HL-60 (cell line): ENCODE results near the gene ATF6.

Experiments used
- DNase-seq, 2 experiments: peaks; one replicate each; pipeline ENCODE4 v3.0.0-alpha.2; 2010 to 2020; ENCODE audit warnings: low read depth in 1 of 2, low spot score in 1 of 2
- H3K27ac ChIP-seq: fragments of 250-450 bp; sonication (Bioruptor Pico); replicated peaks from 2 replicates; pipeline ENCODE4 v1.5.1; 2020; ENCODE audit warnings: mild to moderate bottlenecking, moderate library complexity
- H3K27me3 ChIP-seq: fragments of 250-450 bp; sonication (Bioruptor Pico); 2 replicates; pipeline ENCODE4 v1.5.1; 2021; ENCODE audit warnings: mild to moderate bottlenecking, moderate library complexity; ENCODE audit not compliant: insufficient read depth, poor library complexity, severe bottlenecking
- H3K4me3 ChIP-seq: replicated peaks from 2 replicates; pipeline ENCODE4 v1.5.1; 2011; ENCODE audit warnings: mild to moderate bottlenecking, control low read depth, low read length; ENCODE audit not compliant: insufficient read depth
- GABPA ChIP-seq: IDR thresholded peaks from 2 replicates; pipeline ENCODE4 v1.6.1; 2012; ENCODE audit warnings: low read depth
- POLR2AphosphoS5 ChIP-seq: IDR thresholded peaks from 2 replicates; pipeline ENCODE4 v1.6.1; 2012; ENCODE audit warnings: low read depth
- SPI1 ChIP-seq: IDR thresholded peaks from 2 replicates; pipeline ENCODE4 v1.6.1; 2012; ENCODE audit warnings: low read depth, mild to moderate bottlenecking, borderline replicate concordance
- TF ChIP-seq, protein P1 (sequence below): IDR thresholded peaks from one replicate; pipeline ENCODE4 v1.5.1; 2011; ENCODE audit warnings: low read length, control low read depth, inconsistent platforms; ENCODE audit not compliant: insufficient read depth
- TF ChIP-seq, protein P2 (sequence below): IDR thresholded peaks from 2 replicates; pipeline ENCODE4 v1.6.1; 2012; ENCODE audit warnings: low read depth; ENCODE audit not compliant: insufficient replicate concordance

ATF6 gene

DNA sequence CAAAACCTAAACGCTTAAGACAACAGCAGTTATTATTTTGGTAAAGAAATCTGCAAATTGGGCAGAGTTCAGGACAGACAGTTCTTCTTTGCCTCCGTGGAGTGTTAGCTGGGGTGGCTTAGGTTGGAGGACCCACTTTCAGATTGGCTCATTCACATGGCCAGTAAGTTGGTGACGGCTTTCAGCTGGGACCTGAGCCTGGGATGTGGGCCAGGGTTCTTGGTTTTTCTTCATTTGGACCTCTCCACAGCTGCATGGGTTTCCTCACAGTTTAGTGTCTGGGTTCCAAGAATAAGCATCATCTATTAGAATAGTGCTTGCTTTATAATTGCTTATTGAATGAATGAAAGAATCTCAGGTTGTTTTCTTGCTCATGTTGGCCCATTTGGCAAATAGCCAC is 72.2 kb downstream of the ATF6 start:
- no peaks in the 10 kb centered on the region for H3K27me3 ChIP-seq
- no peak overlapping the region for H3K4me3 ChIP-seq
- H3K27ac ChIP-seq = no peak overlapping the region
- DNase-seq = no peak
- TF ChIP-seq, protein P1, sequence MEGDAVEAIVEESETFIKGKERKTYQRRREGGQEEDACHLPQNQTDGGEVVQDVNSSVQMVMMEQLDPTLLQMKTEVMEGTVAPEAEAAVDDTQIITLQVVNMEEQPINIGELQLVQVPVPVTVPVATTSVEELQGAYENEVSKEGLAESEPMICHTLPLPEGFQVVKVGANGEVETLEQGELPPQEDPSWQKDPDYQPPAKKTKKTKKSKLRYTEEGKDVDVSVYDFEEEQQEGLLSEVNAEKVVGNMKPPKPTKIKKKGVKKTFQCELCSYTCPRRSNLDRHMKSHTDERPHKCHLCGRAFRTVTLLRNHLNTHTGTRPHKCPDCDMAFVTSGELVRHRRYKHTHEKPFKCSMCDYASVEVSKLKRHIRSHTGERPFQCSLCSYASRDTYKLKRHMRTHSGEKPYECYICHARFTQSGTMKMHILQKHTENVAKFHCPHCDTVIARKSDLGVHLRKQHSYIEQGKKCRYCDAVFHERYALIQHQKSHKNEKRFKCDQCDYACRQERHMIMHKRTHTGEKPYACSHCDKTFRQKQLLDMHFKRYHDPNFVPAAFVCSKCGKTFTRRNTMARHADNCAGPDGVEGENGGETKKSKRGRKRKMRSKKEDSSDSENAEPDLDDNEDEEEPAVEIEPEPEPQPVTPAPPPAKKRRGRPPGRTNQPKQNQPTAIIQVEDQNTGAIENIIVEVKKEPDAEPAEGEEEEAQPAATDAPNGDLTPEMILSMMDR = no peak

DNA sequence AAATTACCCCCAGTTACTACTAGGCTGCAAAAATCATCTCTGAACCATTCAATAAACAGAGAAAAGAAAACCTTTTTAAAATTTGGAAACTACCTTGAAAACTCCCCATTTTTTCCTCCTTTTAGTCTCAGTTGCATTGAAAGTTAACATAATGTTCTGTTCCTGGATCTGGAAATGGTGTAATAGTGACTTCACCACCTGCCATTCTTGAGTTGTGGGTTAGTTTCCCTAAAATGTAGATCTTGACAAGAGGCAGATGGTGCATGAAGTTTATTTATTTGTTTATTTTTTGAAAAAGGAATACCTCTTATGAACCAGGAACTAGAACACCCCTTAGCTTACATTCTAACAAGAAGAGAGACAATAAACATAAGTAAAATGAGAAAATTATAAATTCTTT is 72.8 kb downstream of the ATF6 start:
- H3K27ac ChIP-seq = no peak overlapping the region

DNA sequence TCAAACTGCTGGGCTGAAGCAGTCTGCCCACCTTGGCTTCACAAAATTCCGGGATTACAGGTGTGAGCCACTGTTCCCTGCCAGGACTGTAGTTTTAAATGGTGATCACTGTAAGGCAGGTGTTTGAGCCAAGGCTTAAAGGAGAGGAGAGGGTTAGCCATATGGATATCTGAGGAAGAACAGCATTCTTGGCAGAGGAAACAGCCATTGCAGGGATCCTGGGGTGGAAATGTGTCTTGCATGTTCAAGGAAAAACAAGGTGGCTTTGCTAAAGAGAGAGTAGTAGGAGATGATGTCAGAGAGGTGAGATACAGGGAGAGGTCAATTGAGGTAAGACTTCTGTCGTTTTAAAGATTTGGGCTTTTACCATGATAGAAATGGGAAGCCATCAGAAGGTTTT is 73.5 kb downstream of the ATF6 start:
- Histone ChIP-seq H3K27ac (no peak overlapping the region), H3K4me3 (no peak overlapping the region), H3K27me3 (no peaks in the 10 kb centered on the region)
- no peak for DNase-seq
- TF ChIP-seq SPI1 (no peak), POLR2AphosphoS5 (no peak), GABPA (no peak)
- TF ChIP-seq, protein P1 = no peak
- TF ChIP-seq, protein P2, sequence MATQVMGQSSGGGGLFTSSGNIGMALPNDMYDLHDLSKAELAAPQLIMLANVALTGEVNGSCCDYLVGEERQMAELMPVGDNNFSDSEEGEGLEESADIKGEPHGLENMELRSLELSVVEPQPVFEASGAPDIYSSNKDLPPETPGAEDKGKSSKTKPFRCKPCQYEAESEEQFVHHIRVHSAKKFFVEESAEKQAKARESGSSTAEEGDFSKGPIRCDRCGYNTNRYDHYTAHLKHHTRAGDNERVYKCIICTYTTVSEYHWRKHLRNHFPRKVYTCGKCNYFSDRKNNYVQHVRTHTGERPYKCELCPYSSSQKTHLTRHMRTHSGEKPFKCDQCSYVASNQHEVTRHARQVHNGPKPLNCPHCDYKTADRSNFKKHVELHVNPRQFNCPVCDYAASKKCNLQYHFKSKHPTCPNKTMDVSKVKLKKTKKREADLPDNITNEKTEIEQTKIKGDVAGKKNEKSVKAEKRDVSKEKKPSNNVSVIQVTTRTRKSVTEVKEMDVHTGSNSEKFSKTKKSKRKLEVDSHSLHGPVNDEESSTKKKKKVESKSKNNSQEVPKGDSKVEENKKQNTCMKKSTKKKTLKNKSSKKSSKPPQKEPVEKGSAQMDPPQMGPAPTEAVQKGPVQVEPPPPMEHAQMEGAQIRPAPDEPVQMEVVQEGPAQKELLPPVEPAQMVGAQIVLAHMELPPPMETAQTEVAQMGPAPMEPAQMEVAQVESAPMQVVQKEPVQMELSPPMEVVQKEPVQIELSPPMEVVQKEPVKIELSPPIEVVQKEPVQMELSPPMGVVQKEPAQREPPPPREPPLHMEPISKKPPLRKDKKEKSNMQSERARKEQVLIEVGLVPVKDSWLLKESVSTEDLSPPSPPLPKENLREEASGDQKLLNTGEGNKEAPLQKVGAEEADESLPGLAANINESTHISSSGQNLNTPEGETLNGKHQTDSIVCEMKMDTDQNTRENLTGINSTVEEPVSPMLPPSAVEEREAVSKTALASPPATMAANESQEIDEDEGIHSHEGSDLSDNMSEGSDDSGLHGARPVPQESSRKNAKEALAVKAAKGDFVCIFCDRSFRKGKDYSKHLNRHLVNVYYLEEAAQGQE = no peak

More for the DNA sequence above, 72.8 kb downstream of the ATF6 start:
- no peak for DNase-seq
- no peak overlapping the region for H3K4me3 ChIP-seq
- TF ChIP-seq, protein P1 = no peak
- TF ChIP-seq GABPA (no peak), SPI1 (no peak), POLR2AphosphoS5 (no peak)
- TF ChIP-seq, protein P2 = no peak
- H3K27me3 ChIP-seq = no peaks in the 10 kb centered on the region

DNA sequence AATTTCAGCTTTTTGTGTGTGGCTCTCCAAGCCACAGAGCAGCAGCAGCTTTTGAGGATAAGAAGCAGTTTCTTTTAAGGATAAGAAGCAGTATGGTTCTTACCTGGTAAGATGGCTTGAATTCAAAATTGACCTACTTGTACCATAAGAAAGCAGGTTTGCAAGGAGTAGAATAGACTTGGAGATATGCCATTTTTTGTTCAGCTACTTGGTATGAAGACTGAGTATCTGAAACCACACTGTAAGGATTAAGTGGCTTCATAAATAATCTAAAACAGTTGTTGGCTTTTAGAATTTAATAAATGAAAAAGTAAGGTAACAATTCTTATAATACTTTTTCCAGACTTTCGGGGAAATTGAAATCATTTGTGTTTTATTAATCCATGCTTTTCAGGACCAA is 74.2 kb downstream of the ATF6 start:
- Histone ChIP-seq H3K27ac (no peak overlapping the region), H3K4me3 (no peak overlapping the region), H3K27me3 (no peaks in the 10 kb centered on the region)
- DNase-seq = no peak
- no peak for TF ChIP-seq GABPA
- no peak for TF ChIP-seq POLR2AphosphoS5
- TF ChIP-seq, protein P2 = no peak
- TF ChIP-seq, protein P1 = no peak
- TF ChIP-seq SPI1 = no peak
